Lung (tissue), 12 donors: ENCODE measurements around the gene KIF18B. TPM values are rescaled to one million over a fixed set of nuclear protein-coding genes. Genes with fewer than 3 reads are reported as not detected.
A peak's percentile ranks its signal among the peaks of the same experiment; 100 is the strongest.

Experiments used
- ATAC-seq: fragments of 200-7000 bp; cut with Tn5 transposase; one replicate; pipeline ENCODE4 v1.9.1; 2020; ENCODE audit warnings: moderate number of reproducible peaks; ENCODE audit not compliant: insufficient read depth, low FRiP score
- DNase-seq, 3 donors: peaks; one replicate each; pipeline ENCODE4 v3.0.0-alpha.2; 2013 to 2017
- H3K27ac ChIP-seq, 2 donors: one replicate each; pipeline ENCODE4 v1.5.1; 2013; ENCODE audit warnings: mild to moderate bottlenecking in 2 of 2, moderate library complexity in 2 of 2, control low read depth in 1 of 2, inconsistent platforms in 1 of 2, low read depth in 1 of 2, low read length in 1 of 2
- H3K27me3 ChIP-seq, 3 donors: one replicate each; pipeline ENCODE4 v1.5.1; 2013; ENCODE audit warnings: low read length in 2 of 3; ENCODE audit not compliant: control insufficient read depth in 3 of 3, insufficient read depth in 3 of 3
- H3K36me3 ChIP-seq, 4 donors: one replicate each; pipeline ENCODE4 v1.5.1; 2013; ENCODE audit warnings: low read length in 4 of 4, mild to moderate bottlenecking in 1 of 4, moderate library complexity in 1 of 4; ENCODE audit not compliant: control insufficient read depth in 4 of 4, insufficient read depth in 4 of 4
- H3K4me1 ChIP-seq, 5 donors: one replicate each; pipeline ENCODE4 v1.5.1; 2013; ENCODE audit warnings: low read length in 5 of 5, mild to moderate bottlenecking in 2 of 5, moderate library complexity in 1 of 5; ENCODE audit not compliant: control insufficient read depth in 5 of 5, insufficient read depth in 5 of 5
- H3K4me3 ChIP-seq: one replicate; pipeline ENCODE4 v1.5.1; 2013; ENCODE audit warnings: mild to moderate bottlenecking, control low read depth, moderate library complexity
- H3K9ac ChIP-seq, 2 donors: one replicate each; pipeline ENCODE4 v1.5.1; 2013; ENCODE audit warnings: low read length in 2 of 2, control low read depth in 1 of 2; ENCODE audit not compliant: insufficient read depth in 1 of 2
- H3K9me3 ChIP-seq, 4 donors: one replicate each; pipeline ENCODE4 v1.5.1; 2013; ENCODE audit warnings: low read length in 3 of 4, mild to moderate bottlenecking in 1 of 4, moderate library complexity in 1 of 4; ENCODE audit not compliant: control insufficient read depth in 4 of 4, insufficient read depth in 3 of 4
- CTCF ChIP-seq: IDR thresholded peaks from 2 replicates; pipeline ENCODE4 v1.5.1; 2012; ENCODE audit warnings: mild to moderate bottlenecking; ENCODE audit errors: control extremely low read depth, extremely low read depth
- WGBS, 2 donors: extraction: QIAGEN DNeasy Blood & Tissue Kit; methylation state at CpG; one replicate each; pipeline ENCODE4 v1.1.7; 2013; 5-methylcytosine and 5-hydroxymethylcytosine counted together
- polyA plus RNA-seq, 2 donors: library from polyadenylated mRNA; stranded (reverse); fragments of 200-250 nt; gene quantifications; one replicate each; pipeline ENCODE4 v1.2.1, GENCODE V29; 2013
- total RNA-seq, 2 donors: library from RNA; depleted of rRNA in 1 of 2; stranded (reverse); fragments of >200 nt in 1 of 2; gene quantifications; one replicate each; pipeline ENCODE4 v1.2.1, GENCODE V29; 2014 to 2021
- donor health status: control.
- donor health status: control.
- donor health status: Bipolar disorder and iron deficiency.
- donor health status: healthy.
- donor health status: DM: yes; HTN: yes; CAD: no.

The KIF18B gene
- total and polyA plus RNA-seq, 4 donors = 0.70 to 1.4 (median 0.83) TPM

- Histone ChIP-seq H3K4me1 (peaks cover 0 to 5% (median 0%) of the 10 kb centered on the region in 5 donors), H3K27ac (no peak overlapping the region), H3K4me3 (no peak overlapping the region), H3K27me3 (peaks cover 0 to 21% (median 10%) of the 10 kb centered on the region in 3 donors), H3K9ac (no peak overlapping the region), H3K36me3 (no peaks in the 10 kb centered on the region), H3K9me3 (no peaks in the 10 kb centered on the region)
- DNase-seq (no peak), ATAC-seq (no peak)
- 96 to 97% methylated on average over 6 of the region's 6 CpGs for WGBS, 2 donors
- TF ChIP-seq CTCF = no peak
These were observed 30.1 kb downstream of the KIF18B start for GRCh38 chr17:44917456-44917855.

GRCh38 chr17:44916781-44917241, 30.8 kb downstream of the KIF18B start:
- H3K9me3 ChIP-seq = peaks cover 0 to under 1% (median 0%) of the 10 kb centered on the region in 4 donors
- no peak for TF ChIP-seq CTCF

GRCh38 chr17:44915862-44916780, 31.5 kb downstream of the KIF18B start:
- Histone ChIP-seq H3K27ac (peak overlapping the region in 1 of 2 donors; percentile 7), H3K36me3 (no peaks in the 10 kb centered on the region), H3K4me1 (peaks cover 0 to 10% (median 0%) of the 10 kb centered on the region in 5 donors), H3K4me3 (no peak overlapping the region), H3K27me3 (peaks cover 0 to 18% (median 13%) of the 10 kb centered on the region in 3 donors), H3K9me3 (peaks cover 0 to 2% (median 0%) of the 10 kb centered on the region in 4 donors), H3K9ac (no peak overlapping the region)
- no peak for ATAC-seq
- WGBS, 2 donors = 83 to 88% methylated on average over 11 of the region's 11 CpGs
- TF ChIP-seq CTCF = no peak
- DNase-seq = no peak

More at GRCh38 chr17:44916781-44917241, 30.8 kb downstream of the KIF18B start:
- Histone ChIP-seq H3K27ac (peak overlapping the region in 1 of 2 donors; percentile 7), H3K36me3 (no peaks in the 10 kb centered on the region), H3K27me3 (peaks cover 0 to 16% (median 11%) of the 10 kb centered on the region in 3 donors), H3K9ac (no peak overlapping the region), H3K4me1 (peaks cover 0 to 4% (median 0%) of the 10 kb centered on the region in 5 donors), H3K4me3 (no peak overlapping the region)
- WGBS, 2 donors = 60 to 69% methylated on average over 10 of the region's 10 CpGs
- DNase-seq = no peak
- ATAC-seq = no peak
